Muscle of arm (tissue), 12 donors: Measurements from ENCODE around the gene PRR7. TPM values are rescaled to one million over a fixed set of nuclear protein-coding genes. Genes with fewer than 3 reads are reported as not detected.

Experiments used
- DNase-seq: peaks from one replicate; pipeline ENCODE4 v3.0.0-alpha.2; 2013
- polyA plus RNA-seq, 12 donors: library from polyadenylated mRNA; unstranded; fragments of 120-200 nt; gene quantifications; one replicate each; pipeline ENCODE4 v1.2.1, GENCODE V29; 2013; ENCODE audit not compliant: insufficient read length in 12 of 12

PRR7 gene
- polyA plus RNA-seq, 12 donors: 0.15 to 2.5 (median 0.47) TPM; not detected in 2

DNA sequence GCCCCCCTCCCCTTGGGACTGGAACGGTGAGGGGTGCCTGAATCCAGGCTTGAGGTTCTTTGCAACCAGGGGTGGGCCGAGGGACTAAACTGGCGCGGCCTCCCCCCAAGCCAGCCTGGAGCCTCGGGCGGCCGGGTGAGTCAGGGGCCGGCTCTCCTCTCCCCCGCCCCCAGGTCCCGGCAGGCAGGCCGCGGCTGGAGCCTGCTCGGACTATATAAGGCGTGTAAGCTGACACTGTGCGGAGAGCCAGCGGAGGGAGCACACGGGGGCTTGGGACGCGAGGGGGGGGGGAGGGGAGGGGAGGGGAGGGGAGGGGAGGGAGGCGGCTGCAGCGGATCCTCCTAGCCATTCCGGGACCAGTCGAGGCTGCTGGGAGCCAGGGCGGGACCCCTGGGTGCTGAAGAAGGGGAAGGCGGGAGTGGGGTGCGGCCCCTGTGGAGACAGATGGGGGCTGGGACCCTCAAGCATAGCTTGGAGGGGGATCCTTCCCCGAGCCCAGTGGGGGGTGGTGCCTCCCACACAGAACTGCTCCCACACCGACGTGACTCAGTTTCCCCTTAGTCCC, 50.2 kb downstream of the PRR7 start:
- DNase-seq: peak; percentile 86

DNA sequence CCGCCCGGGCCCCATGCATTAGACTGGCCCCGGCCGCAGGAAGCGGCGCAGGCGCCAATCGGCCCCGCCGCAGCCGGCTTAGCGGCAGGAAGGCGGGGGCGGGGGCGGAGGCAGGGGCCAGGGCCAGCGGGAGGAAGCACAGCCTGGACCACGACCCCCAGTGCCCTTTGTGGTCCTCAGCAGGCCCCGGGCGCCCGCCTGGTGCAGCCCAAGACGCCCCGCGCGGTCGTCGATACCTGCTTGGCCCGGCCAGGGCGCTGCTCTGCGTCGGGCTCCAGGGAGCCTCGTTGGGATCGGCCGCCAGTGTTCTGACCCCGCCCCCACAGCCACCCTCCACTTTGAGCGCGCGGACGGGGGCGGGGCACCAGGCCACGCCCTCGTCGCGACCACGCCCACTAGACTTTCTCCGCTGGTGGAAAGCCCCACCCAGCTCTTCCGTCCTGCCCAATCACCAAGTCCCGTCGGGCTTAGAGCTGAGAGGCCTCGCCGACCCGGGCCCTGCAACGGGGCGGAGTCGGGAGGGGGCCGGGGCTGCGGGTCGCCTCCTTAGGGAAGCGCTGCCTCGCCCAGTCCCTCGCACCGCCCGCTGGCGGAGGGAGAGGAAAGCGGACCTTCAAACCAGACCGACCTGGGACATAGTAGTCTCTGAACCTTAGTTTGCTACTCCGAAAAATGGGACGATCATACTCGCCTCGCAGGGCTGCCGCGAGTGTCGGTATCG, 50.8 kb downstream of the PRR7 start, which contains the start of gene PDLIM7:
PDLIM7 (minus strand) TSS at position 313 of the 721 bp plus-strand sequence. CDS start 1,092 bp downstream, outside the sequence.
- DNase-seq: peak; percentile 98

DNA sequence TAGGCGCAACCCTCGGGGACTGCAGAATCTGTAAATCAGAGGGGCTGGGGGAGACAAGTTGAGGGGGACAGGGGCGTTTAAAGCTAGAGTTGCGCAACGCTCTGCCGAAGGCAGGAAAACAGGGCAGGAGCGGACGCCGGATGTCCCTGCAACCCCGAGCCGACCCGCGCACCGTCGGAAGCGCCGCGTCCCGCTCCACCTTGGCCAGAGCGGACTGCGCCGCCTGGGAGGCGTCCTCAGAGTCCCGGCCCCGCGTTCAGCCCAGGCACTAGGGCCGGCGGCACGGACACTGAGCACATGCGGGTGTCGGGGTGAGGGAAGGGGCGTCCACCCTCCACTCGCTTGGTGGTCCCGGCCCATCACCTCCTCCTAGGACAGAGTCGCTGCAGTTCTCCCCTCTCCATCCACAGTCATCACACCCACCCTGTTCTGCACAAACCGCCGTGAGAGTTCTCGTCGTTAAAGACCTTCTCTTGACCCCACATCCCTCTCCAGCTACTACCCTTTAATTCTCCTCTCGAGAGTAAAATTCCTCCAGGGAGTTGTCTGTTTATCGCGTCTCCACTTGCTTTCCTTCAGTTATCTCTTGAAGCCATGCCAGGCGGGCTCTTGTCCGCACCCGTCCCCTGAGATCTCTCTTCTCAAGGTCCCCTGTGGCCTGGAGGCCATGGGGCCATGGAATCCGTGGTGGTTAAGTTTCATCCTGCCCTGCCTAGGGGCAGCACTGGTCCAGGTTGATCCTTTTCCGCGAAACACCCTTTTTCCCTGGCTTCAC, 51.6 kb downstream of the PRR7 start:
- no peak for DNase-seq

DNA sequence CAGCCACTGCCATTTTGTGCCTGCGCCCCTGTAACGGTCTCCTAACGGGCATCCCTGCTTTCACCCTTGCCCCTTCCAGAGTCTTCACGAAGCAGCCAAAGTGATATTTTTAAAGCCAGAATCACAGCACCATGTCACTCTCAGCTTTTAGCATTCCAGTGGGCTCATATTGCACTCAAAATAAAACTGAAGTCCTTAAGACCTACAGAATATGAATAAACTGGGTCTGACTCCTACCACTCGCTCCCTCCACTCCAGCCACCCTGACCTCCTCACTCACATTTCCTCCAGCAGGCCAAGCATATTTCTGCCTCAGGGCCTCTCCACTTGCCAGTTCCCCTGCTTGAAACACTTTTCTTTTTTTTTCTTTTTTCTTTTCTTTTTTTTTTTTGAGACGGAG, 53.2 kb downstream of the PRR7 start:
- no peak for DNase-seq

DNA sequence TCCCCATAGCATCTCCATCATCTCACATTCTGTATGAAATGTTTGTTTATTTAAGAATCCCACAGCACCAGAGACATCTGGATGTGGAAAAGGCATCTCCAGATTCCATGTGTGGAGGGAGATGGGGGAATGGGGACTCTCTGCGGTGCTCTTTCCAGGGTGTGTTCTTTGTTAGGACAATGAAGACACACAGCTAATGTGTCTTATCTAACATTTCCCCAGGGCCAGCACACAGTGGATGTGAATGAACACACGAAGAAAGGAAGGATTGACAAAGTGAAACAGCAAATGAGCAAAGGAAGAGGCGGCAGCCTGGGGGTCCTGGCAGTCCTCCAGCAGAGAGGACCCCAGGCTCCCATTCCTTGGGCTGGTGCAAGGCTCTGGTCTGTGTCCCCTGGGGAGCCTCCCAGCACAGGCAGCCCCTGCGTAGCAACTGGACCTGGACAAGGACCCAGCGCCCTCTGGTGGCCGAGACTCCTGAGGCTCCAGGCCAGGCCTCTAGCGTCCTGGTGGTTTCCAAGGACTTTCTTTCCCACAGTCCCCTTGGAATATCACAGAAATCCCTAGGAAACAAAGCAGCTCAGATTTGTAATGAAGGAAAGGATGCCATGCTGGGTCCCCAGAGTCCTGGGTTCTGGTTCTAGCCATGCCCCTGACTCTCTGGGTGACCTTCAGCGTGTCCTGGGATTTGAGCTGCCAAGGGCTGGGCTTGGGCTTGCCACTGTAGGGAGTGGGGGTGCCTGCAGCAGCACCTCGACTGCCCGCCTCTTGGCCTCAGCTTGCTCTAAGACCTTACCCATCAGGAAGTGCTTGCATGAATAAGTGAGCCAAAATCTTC, 54.3 kb downstream of the PRR7 start:
- DNase-seq: peak; percentile 86

DNA sequence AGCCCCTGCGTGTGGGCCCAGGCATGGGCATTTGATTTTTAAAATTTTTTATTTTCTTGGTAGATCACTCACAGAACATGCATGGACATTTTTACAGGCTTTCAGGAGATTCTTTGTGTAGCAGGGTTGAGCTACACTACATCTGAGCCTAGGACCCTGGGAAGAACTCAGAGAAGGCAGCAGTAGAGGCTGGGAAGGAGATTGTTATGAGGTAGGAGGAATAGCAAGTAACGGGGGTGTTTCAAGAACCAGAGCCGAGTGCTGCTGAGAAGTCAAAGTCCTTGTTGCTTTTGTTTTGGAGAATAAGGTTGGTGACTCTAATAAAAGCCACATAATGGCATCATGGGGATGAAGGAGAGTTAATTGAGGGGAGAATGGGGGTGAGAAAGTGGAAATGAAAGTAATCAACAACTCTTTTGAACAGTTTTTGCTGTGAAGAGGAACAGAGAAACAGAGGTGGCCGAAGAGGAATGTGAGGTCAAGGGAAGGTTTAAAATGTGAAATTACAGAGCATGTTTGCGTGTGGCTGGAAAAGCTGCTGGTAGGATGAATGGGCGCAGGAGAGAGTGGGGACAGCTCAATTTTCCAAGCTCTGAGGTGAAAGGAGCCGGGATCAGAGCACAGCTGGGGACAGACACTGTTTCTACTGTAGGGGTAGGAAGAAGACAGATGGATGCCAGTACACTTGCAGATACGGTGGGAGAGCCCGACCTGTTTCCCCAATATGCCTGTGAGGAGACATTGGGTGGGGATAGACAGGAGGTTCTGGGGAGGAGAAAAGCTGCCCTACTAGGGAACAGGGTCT, 55.5 kb downstream of the PRR7 start:
- DNase-seq: no peak

DNA sequence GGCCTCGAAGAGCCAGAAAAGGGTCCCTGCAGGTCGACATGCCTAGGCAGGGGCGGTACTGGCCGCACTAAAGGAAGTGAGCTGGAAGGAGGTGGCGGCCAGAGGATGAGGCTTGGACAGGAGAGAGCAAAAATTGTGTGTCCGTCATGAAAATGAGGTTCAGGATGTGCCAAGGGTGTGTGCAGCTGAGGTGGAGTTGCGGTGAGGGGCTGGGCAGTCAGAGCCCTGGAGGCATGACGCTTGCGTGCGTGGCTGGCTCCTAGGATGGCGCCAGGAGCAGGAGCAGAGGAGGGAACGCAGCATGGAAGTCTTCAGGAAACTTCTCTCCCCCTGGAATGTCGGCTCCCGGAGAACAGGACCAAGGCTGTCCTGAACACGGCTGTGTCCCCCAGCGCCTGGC, 56.3 kb downstream of the PRR7 start:
- no peak for DNase-seq

DNA sequence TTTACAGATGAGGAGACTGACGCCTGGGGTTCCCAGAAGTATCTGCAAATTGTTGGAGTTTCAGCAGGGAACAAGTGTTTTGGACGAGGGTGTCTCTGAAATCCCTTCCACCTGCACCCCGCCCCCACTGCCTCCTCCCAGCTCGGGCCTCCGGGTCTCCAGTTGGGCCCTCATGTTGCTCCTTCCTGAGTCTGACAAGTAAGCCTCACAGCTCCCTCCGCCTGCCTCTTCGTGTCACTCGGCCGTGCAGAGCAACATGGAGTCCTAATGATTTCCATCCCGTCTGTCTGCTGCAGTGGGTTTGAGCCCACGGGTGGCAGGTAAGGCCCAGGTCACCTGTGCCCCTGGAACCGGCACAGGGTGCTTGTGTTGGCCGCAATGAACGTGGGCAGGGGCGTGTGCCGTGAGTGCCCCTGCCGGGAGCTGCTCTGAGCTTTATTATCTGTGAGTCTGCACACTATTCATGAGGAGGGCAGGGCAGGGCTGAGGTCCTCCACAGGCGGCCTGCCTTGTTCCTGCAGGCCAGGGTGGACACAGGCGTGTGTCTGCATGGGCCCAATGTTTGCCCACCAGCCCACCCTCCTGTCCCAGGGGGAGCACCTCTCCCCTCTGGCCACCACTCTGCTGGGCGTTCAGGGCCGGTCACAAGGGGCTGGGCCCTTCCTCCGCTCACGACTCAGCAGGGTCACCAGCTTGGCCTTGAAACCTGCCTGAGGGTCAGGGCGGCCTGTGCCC, 56.9 kb downstream of the PRR7 start:
- no peak for DNase-seq

DNA sequence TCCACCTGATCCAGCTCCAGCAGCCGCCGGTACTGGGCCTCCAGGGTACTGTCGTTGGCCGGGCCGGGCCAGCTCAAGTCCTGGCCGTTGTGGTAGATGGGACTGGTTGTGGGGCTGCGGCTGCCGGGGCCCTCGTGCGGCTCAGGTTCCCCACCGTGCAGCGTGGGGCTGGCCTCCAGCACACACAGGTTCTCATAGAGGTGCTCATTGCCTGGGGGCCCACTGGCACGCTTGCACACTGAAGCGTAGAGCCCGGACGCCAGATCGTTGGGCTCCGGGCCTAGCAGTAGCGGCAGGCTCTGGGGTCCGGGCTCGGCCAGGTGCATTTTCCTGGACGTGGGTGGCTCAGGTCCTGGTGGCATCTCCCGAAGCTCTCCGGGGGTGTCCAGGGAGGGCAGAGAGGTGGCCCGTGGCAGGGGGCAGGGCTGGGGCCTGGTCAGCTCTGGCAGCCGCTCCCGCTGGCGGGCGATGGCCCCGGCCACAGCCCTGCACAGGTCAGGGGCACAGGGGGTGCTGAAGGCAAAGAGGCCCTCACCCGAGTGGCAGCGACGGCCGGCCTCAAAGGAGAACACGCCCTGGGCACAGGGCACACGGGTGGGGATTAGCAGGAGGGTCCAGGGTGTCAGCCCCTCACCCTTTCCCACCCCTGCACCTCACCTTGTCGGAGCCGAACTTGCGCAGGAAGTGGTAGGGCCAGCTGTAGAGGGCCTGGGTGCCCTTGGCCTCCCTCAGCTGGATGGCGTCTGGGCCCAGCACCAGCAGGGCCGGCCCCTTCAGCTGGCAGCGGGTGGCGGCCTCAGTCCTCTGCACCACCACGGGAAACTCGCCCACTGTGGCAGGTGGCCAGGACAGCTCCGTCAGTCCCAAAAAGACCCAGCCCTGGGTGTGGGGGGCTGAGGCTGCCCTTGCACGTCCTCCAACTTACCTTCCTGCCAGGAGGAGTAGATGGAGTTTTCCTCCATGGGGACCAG, 57.8 kb downstream of the PRR7 start:
- DNase-seq: no peak

DNA sequence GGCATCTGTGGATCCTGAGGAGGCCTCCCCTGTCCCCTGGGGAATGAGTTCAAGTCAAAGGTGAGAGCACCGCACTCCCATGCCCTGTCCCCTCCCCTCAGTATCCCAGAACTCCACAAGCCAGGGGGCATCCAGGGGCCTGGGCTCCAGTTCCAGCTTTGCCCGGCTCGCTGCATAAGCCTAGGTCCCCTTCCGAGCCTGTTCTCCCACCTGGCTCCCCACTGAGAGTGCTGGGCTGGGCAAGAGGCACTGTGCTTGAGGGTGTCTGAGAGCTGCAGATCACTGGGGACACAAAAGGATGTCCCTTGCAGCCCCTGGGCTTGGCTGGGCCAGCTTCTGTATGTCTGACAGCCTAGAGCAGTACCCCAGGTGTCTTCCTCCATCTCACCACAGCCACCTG, 58.5 kb downstream of the PRR7 start:
- no peak for DNase-seq

Other genes with a start within 250 kb of the PRR7 start
- gene RAB24, start 143.1 kb upstream of the PRR7 start, polyA plus RNA-seq: 10 to 100 TPM in 11 of 12 donors, not detected in 1; 10.1 to 21.6 (median 19.8) TPM
- gene PRELID1, start 143.0 kb upstream of the PRR7 start, polyA plus RNA-seq: 100 to 1,000 TPM in 1 of 12 donors, 10 to 100 TPM in 10, not detected in 1; 59.2 to 113 (median 68.4) TPM
- gene MXD3, start 134.9 kb upstream of the PRR7 start, polyA plus RNA-seq: 10 to 100 TPM in 11 of 12 donors, not detected in 1; 11.4 to 46.8 (median 14.7) TPM
- gene LMAN2, start 95.1 kb upstream of the PRR7 start, polyA plus RNA-seq: 100 to 1,000 TPM in 1 of 12 donors, 10 to 100 TPM in 10, not detected in 1; 55.9 to 123 (median 66.8) TPM
- gene RGS14, start 88.9 kb upstream of the PRR7 start, polyA plus RNA-seq: 10 to 100 TPM in 10 of 12 donors, 1 to 10 TPM in 1, not detected in 1; 8.2 to 23.6 (median 12.9) TPM
- 1 to 10 TPM in 1 of 12 donors, under 1 TPM in 5, not detected in 6; 0.10 to 1.3 (median 0.14) TPM for gene SLC34A1, start 62.4 kb upstream of the PRR7 start, polyA plus RNA-seq
- not detected for gene PFN3, start 46.2 kb upstream of the PRR7 start, polyA plus RNA-seq
- 1 to 10 TPM in 2 of 12 donors, under 1 TPM in 8, not detected in 2; 0.23 to 1.8 (median 0.39) TPM for gene F12, start 37.2 kb upstream of the PRR7 start, polyA plus RNA-seq
- gene GRK6, start 20.1 kb upstream of the PRR7 start, polyA plus RNA-seq: 10 to 100 TPM in 11 of 12 donors, not detected in 1; 12.4 to 29.0 (median 16.2) TPM
- gene DBN1, start 26.8 kb downstream of the PRR7 start, polyA plus RNA-seq: 1,000 to 10,000 TPM in 1 of 12 donors, 100 to 1,000 TPM in 11; 174 to 1,003 (median 222) TPM
- gene PDLIM7, start 50.8 kb downstream of the PRR7 start, polyA plus RNA-seq: 100 to 1,000 TPM in 11 of 12 donors, not detected in 1; 121 to 338 (median 274) TPM
- 10 to 100 TPM in 1 of 12 donors, 1 to 10 TPM in 9, not detected in 2; 4.5 to 14.6 (median 5.4) TPM for gene DOK3, start 63.0 kb downstream of the PRR7 start, polyA plus RNA-seq
- gene DDX41, start 70.1 kb downstream of the PRR7 start, polyA plus RNA-seq: 10 to 100 TPM in 11 of 12 donors, not detected in 1; 39.0 to 68.7 (median 47.5) TPM
- gene FAM193B, start 107.7 kb downstream of the PRR7 start, polyA plus RNA-seq: 100 to 1,000 TPM in 2 of 12 donors, 10 to 100 TPM in 9, not detected in 1; 38.3 to 121 (median 53.0) TPM
- 100 to 1,000 TPM in 9 of 12 donors, 10 to 100 TPM in 2, not detected in 1; 86.0 to 166 (median 117) TPM for gene TMED9, start 145.4 kb downstream of the PRR7 start, polyA plus RNA-seq
- gene B4GALT7, start 153.3 kb downstream of the PRR7 start, polyA plus RNA-seq: 10 to 100 TPM in 11 of 12 donors, not detected in 1; 15.0 to 21.3 (median 18.4) TPM